ENCODE data around the gene G3BP1. TPM values are rescaled to one million over a fixed set of nuclear protein-coding genes. Genes with fewer than 3 reads are reported as not detected.

Gene G3BP1
- total and polyA plus RNA-seq, 4 donors: 26.9 to 144 (median 62.7) TPM

- TF ChIP-seq FOXA1 (IDR thresholded peaks at IDR 0.05) (no peak), YY1 (IDR thresholded peaks at IDR 0.05) (no peak), JUND (IDR thresholded peaks at IDR 0.05) (no peak), HNF4A (conservative IDR thresholded peaks at IDR 0.05) (no peak), RAD21 (IDR thresholded peaks at IDR 0.05) (no peak), ZBTB33 (IDR thresholded peaks at IDR 0.05) (no peak)
- H3K4me3 ChIP-seq (ENCODE audit: low read depth in 1 of 3, low read length in 3 of 3): no peak overlapping the region
- peaks cover 20 to 79% (median 73%) of the 10 kb centered on the region in 4 donors for H3K36me3 ChIP-seq (ENCODE audit: control insufficient read depth in 4 of 4, insufficient read depth in 3 of 4, low read depth in 1 of 4, low read length in 3 of 4)
- H3K27ac ChIP-seq (ENCODE audit: low read depth in 1 of 2, low read length in 2 of 2): no peak overlapping the region
- no peaks in the 10 kb centered on the region for H3K9me3 ChIP-seq (ENCODE audit: control insufficient read depth in 4 of 4, low read length in 3 of 4)
- 99% methylated on average over 1 of the region's 1 CpG for WGBS
- H3K9ac ChIP-seq (ENCODE audit: low read depth in 1 of 2, low read length in 2 of 2): no peak overlapping the region
- no peaks in the 10 kb centered on the region for H3K4me1 ChIP-seq (ENCODE audit: control insufficient read depth in 4 of 4, insufficient read depth in 4 of 4, low read length in 3 of 4)
- H3K27me3 ChIP-seq (ENCODE audit: control insufficient read depth in 4 of 4, insufficient read depth in 4 of 4, low read length in 3 of 4): no peaks in the 10 kb centered on the region
- no peak for DNase-seq (ENCODE audit: low spot score)
Observed at GRCh38 chr5:151795426-151795825, 23.7 kb downstream of the G3BP1 start.

- DNase-seq (ENCODE audit: low spot score): no peak
- 96% methylated on average over 3 of the region's 3 CpGs for WGBS
- Histone ChIP-seq H3K36me3 (ENCODE audit: control insufficient read depth in 4 of 4, insufficient read depth in 3 of 4, low read depth in 1 of 4, low read length in 3 of 4) (peaks cover 26 to 86% (median 71%) of the 10 kb centered on the region in 4 donors), H3K4me1 (ENCODE audit: control insufficient read depth in 4 of 4, insufficient read depth in 4 of 4, low read length in 3 of 4) (no peaks in the 10 kb centered on the region), H3K27me3 (ENCODE audit: control insufficient read depth in 4 of 4, insufficient read depth in 4 of 4, low read length in 3 of 4) (no peaks in the 10 kb centered on the region), H3K9ac (ENCODE audit: low read depth in 1 of 2, low read length in 2 of 2) (no peak overlapping the region), H3K9me3 (ENCODE audit: control insufficient read depth in 4 of 4, low read length in 3 of 4) (no peaks in the 10 kb centered on the region), H3K4me3 (ENCODE audit: low read depth in 1 of 3, low read length in 3 of 3) (no peak overlapping the region), H3K27ac (ENCODE audit: low read depth in 1 of 2, low read length in 2 of 2) (no peak overlapping the region)
- TF ChIP-seq YY1 (IDR thresholded peaks at IDR 0.05): no peak
- no peak for TF ChIP-seq TAF1 (conservative IDR thresholded peaks at IDR 0.05)
- TF ChIP-seq HNF4G (IDR thresholded peaks at IDR 0.05): no peak
- TF ChIP-seq, protein P1, sequence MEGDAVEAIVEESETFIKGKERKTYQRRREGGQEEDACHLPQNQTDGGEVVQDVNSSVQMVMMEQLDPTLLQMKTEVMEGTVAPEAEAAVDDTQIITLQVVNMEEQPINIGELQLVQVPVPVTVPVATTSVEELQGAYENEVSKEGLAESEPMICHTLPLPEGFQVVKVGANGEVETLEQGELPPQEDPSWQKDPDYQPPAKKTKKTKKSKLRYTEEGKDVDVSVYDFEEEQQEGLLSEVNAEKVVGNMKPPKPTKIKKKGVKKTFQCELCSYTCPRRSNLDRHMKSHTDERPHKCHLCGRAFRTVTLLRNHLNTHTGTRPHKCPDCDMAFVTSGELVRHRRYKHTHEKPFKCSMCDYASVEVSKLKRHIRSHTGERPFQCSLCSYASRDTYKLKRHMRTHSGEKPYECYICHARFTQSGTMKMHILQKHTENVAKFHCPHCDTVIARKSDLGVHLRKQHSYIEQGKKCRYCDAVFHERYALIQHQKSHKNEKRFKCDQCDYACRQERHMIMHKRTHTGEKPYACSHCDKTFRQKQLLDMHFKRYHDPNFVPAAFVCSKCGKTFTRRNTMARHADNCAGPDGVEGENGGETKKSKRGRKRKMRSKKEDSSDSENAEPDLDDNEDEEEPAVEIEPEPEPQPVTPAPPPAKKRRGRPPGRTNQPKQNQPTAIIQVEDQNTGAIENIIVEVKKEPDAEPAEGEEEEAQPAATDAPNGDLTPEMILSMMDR (IDR thresholded peaks at IDR 0.05; ENCODE audit: low read depth, low read length, missing input control): no peak
- TF ChIP-seq REST (IDR thresholded peaks at IDR 0.05): no peak
Observed at GRCh38 chr5:151798674-151799073, 26.9 kb downstream of the G3BP1 start.

DNA sequence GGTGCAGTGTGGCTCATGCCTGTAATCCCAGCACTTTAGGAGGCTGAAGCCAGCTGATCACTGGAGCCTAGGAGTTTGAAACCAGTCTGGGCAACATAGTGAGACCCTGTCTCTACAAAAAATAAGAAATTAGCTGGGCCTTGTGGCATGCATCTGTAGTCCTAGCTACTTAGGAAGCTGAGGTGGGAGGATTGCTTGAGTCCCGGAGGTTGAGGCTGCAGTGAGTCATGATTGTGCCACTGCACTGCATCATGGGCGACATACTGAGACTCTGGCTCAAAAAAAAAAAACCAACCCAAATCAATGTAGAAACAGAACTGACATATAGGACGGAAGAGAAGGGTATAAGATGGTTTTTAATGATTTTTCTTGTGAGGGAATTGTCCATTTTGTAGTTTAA, 27.7 kb downstream of the G3BP1 start:
- Histone ChIP-seq H3K9me3 (ENCODE audit: control insufficient read depth in 4 of 4, low read length in 3 of 4) (no peaks in the 10 kb centered on the region), H3K4me1 (ENCODE audit: control insufficient read depth in 4 of 4, insufficient read depth in 4 of 4, low read length in 3 of 4) (no peaks in the 10 kb centered on the region), H3K27ac (ENCODE audit: low read depth in 1 of 2, low read length in 2 of 2) (no peak overlapping the region), H3K36me3 (ENCODE audit: control insufficient read depth in 4 of 4, insufficient read depth in 3 of 4, low read depth in 1 of 4, low read length in 3 of 4) (peaks cover 26 to 85% (median 71%) of the 10 kb centered on the region in 4 donors), H3K27me3 (ENCODE audit: control insufficient read depth in 4 of 4, insufficient read depth in 4 of 4, low read length in 3 of 4) (no peaks in the 10 kb centered on the region), H3K9ac (ENCODE audit: low read depth in 1 of 2, low read length in 2 of 2) (no peak overlapping the region), H3K4me3 (ENCODE audit: low read depth in 1 of 3, low read length in 3 of 3) (no peak overlapping the region)
- DNase-seq (ENCODE audit: low spot score): no peak
- 92% methylated on average over 3 of the region's 3 CpGs for WGBS
- TF ChIP-seq RAD21 (IDR thresholded peaks at IDR 0.05) (no peak), ZBTB33 (IDR thresholded peaks at IDR 0.05) (no peak), HNF4G (IDR thresholded peaks at IDR 0.05) (no peak), TAF1 (conservative IDR thresholded peaks at IDR 0.05) (no peak), FOXA1 (IDR thresholded peaks at IDR 0.05) (no peak), EGR1 (IDR thresholded peaks at IDR 0.05; ENCODE audit: low read depth in 2 of 2) (no peak), SP1 (IDR thresholded peaks at IDR 0.05) (no peak), FOXA2 (IDR thresholded peaks at IDR 0.05) (no peak), NR2F2 (IDR thresholded peaks at IDR 0.05) (no peak)
- TF ChIP-seq, protein P2, sequence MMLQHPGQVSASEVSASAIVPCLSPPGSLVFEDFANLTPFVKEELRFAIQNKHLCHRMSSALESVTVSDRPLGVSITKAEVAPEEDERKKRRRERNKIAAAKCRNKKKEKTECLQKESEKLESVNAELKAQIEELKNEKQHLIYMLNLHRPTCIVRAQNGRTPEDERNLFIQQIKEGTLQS (IDR thresholded peaks at IDR 0.05): no peak
